ENCODE results near the gene NEURL3.

DNA sequence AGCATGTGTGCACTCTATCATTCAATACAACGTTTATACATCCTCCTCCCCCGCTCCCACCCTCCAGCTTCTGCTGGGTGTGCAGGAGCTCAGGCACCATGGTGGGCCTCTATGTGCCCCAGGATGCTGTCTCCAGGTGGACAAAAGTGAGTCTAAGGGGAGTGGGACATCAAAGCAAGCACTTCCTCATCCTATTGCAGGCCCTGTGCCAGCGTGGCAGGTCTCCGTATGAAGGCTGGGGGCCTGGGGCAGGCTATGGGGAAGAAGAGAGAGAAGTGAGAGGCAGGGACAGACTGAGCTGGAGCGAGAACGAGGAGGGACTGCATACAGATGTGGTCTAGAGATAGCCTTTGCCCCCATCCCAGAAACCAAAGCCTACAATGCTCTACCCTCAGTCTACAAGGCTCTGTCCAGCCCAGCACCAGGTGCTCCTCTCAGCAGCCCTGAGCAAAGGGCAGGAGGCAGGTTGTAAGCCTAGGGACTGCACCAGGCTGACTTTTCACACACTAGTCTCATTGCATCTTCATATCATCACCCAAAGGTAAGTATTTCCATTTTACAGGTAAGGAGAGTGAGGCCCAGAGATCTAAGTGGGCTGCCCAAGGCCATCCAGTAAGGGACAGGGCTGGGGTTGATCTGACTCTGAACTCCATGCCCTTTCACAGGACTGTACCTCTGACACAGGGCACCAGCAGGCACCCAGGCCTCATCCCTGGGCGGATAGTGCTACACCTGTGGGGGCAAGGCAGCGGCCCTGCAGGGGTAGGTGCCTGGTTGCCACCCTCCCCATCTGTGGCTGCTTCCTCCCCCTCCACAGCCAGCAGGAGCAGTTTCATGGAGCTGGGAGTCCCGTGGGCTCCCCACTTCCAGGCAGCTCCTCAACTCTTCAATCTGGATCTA lies 17.4 kb upstream of the NEURL3 start:
- TF ChIP-seq POLR2A (IDR thresholded peaks at IDR 0.05; ENCODE audit: low read depth, low read length) (no peak), POLR2AphosphoS5 (IDR thresholded peaks at IDR 0.05; ENCODE audit: low read depth, low read length) (no peak), TAF1 (IDR thresholded peaks at IDR 0.05; ENCODE audit: low read depth, low read length) (no peak), SPI1 (IDR thresholded peaks at IDR 0.05; ENCODE audit: low read depth, low read length) (0 out of 2 replicates have a peak, but pooled peaks have one; percentile 17), POU2F2 (IDR thresholded peaks at IDR 0.05; ENCODE audit: low read depth, low read length) (no peak)

All from GM12891 (cell line).